ENCODE results near the gene LSM2.
A peak's percentile ranks its signal among the peaks of the same experiment; 100 is the strongest.

The LSM2 gene

DNA sequence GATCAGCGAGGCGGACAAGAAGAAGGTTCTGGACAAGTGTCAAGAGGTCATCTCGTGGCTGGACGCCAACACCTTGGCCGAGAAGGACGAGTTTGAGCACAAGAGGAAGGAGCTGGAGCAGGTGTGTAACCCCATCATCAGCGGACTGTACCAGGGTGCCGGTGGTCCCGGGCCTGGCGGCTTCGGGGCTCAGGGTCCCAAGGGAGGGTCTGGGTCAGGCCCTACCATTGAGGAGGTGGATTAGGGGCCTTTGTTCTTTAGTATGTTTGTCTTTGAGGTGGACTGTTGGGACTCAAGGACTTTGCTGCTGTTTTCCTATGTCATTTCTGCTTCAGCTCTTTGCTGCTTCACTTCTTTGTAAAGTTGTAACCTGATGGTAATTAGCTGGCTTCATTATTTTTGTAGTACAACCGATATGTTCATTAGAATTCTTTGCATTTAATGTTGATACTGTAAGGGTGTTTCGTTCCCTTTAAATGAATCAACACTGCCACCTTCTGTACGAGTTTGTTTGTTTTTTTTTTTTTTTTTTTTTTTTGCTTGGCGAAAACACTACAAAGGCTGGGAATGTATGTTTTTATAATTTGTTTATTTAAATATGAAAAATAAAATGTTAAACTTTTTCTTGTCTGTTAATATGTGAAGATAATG lies 23.0 kb upstream of the LSM2 start:
- Histone ChIP-seq H3K79me2 (ENCODE audit: low read length) (peaks cover 37% of the 10 kb centered on the region), H3K9me3 (replicated peaks; ENCODE audit: insufficient read depth, low read length) (no peaks in the 10 kb centered on the region), H3K9me2 (replicated peaks; ENCODE audit: insufficient read depth, low read length) (no peaks in the 10 kb centered on the region), H3K4me2 (ENCODE audit: low read depth, low read length) (peak overlapping the region; percentile 81), H2AFZ (ENCODE audit: low read length) (no peak overlapping the region), H4K20me1 (ENCODE audit: insufficient read depth, low read length) (no peaks in the 10 kb centered on the region; the same call in 1 of the 2 replicates), H3K27me3 (replicated peaks; ENCODE audit: insufficient read depth, low read length) (no peaks in the 10 kb centered on the region), H3K4me3 (ENCODE audit: low read length) (peak overlapping the region; percentile 61), H3K36me3 (replicated peaks; ENCODE audit: insufficient read depth, low read length) (no peaks in the 10 kb centered on the region), H3K9ac (ENCODE audit: low read length) (peak overlapping the region; percentile 29; the same call in 1 of the 2 replicates), H3K4me1 (ENCODE audit: low read length) (peaks cover 13% of the 10 kb centered on the region; the same call in 1 of the 2 replicates), H3K27ac (ENCODE audit: low read length) (peak overlapping the region; percentile 57; the same call in 1 of the 2 replicates), H3F3A (ENCODE audit: insufficient read depth, low read length) (peaks cover 59% of the 10 kb centered on the region)
- TF ChIP-seq EZH2phosphoT487 (IDR thresholded peaks at IDR 0.05; ENCODE audit: low read length) (no peak), EZH2 (optimal IDR thresholded peaks at IDR 0.05; ENCODE audit: low read depth, low read length) (no peak)
- TF ChIP-seq, protein P1, sequence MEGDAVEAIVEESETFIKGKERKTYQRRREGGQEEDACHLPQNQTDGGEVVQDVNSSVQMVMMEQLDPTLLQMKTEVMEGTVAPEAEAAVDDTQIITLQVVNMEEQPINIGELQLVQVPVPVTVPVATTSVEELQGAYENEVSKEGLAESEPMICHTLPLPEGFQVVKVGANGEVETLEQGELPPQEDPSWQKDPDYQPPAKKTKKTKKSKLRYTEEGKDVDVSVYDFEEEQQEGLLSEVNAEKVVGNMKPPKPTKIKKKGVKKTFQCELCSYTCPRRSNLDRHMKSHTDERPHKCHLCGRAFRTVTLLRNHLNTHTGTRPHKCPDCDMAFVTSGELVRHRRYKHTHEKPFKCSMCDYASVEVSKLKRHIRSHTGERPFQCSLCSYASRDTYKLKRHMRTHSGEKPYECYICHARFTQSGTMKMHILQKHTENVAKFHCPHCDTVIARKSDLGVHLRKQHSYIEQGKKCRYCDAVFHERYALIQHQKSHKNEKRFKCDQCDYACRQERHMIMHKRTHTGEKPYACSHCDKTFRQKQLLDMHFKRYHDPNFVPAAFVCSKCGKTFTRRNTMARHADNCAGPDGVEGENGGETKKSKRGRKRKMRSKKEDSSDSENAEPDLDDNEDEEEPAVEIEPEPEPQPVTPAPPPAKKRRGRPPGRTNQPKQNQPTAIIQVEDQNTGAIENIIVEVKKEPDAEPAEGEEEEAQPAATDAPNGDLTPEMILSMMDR (IDR thresholded peaks at IDR 0.05; ENCODE audit: low read length): peak; percentile 27; the same call in 1 of the 2 replicates
- DNase-seq: peak; percentile 63

DNA sequence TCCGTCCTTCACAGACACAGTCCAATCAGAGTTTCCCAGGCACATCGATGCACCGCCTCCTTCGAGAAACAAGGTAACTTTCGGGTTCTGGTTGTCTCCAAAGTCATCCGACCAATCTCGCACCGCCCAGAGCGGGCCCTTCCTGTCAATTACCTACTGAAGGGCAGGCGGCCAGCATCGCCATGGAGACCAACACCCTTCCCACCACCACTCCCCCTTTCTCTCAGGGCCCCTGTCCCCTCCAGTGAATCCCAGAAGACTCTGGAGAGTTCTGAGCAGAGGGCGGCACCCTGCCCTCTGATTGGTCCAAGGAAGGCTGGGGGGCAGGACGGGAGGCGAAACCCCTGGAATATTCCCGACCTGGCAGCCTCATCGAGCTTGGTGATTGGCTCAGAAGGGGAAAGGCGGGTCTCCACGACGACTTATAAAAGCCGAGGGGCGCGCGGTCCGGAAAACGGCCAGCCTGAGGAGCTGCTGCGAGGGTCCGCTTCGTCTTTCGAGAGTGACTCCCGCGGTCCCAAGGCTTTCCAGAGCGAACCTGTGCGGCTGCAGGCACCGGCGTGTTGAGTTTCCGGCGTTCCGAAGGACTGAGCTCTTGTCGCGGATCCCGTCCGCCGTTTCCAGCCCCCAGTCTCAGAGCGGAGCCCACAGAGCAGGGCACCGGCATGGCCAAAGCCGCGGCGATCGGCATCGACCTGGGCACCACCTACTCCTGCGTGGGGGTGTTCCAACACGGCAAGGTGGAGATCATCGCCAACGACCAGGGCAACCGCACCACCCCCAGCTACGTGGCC lies 20.7 kb upstream of the LSM2 start, which contains the start of gene HSPA1B:
Gene HSPA1B, plus strand, starts transcription at position 453 of the 794 bp plus-strand sequence. Its CDS starts 213 bp downstream, at position 666.
- Histone ChIP-seq H3K4me3 (ENCODE audit: low read length) (peak within 1 kb of the TSS; percentile 80), H3K27me3 (replicated peaks; ENCODE audit: insufficient read depth, low read length) (no peaks in the 10 kb centered on the region), H3K36me3 (replicated peaks; ENCODE audit: insufficient read depth, low read length) (no peaks in the 10 kb centered on the region), H3K4me2 (ENCODE audit: low read depth, low read length) (peak within 1 kb of the TSS; percentile 96), H3K79me2 (ENCODE audit: low read length) (peaks cover 35% of the 10 kb centered on the region), H3K9me3 (replicated peaks; ENCODE audit: insufficient read depth, low read length) (no peaks in the 10 kb centered on the region), H3K4me1 (ENCODE audit: low read length) (peaks cover 15% of the 10 kb centered on the region; the same call in 1 of the 2 replicates), H3K9ac (ENCODE audit: low read length) (peak within 1 kb of the TSS; percentile 65), H3F3A (ENCODE audit: insufficient read depth, low read length) (peaks cover 40% of the 10 kb centered on the region), H3K9me2 (replicated peaks; ENCODE audit: insufficient read depth, low read length) (no peaks in the 10 kb centered on the region), H2AFZ (ENCODE audit: low read length) (peak within 1 kb of the TSS; percentile 62), H3K27ac (ENCODE audit: low read length) (peak within 1 kb of the TSS; percentile 82), H4K20me1 (ENCODE audit: insufficient read depth, low read length) (no peaks in the 10 kb centered on the region; the same call in 1 of the 2 replicates)
- peak; percentile 99 for DNase-seq
- TF ChIP-seq EZH2phosphoT487 (IDR thresholded peaks at IDR 0.05; ENCODE audit: low read length) (no peak), EZH2 (optimal IDR thresholded peaks at IDR 0.05; ENCODE audit: low read depth, low read length) (no peak)
- TF ChIP-seq, protein P1 (IDR thresholded peaks at IDR 0.05; ENCODE audit: low read length): no peak

DNA sequence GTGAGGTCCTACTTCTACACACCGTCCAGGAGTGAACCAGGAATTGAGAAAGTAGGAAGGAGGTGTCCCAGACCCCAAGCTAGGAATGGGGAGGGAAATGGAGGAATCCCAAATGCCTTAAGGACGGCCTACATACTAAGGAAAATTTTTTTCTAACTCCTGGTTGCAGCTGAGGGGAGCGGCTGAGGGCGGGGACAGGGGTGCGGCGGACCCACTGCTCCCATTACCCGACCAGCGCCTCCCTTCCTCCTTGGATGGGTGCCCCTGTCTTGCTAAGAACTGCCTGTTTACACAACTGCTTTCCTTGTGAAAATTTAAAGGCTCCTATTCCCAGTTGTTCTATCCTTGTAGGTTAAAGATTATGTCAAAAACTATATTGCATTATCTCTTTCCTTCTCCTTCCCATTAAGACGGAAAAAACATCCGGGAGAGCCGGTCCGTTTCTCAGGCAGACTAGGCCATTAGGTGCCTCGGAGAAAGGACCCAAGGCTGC lies 20.1 kb upstream of the LSM2 start:
- Histone ChIP-seq H3K79me2 (ENCODE audit: low read length) (peaks cover 35% of the 10 kb centered on the region), H3K4me3 (ENCODE audit: low read length) (peak overlapping the region; percentile 67), H2AFZ (ENCODE audit: low read length) (peak overlapping the region; percentile 62), H3K27ac (ENCODE audit: low read length) (peak overlapping the region; percentile 82), H3K9ac (ENCODE audit: low read length) (peak overlapping the region; percentile 65), H3F3A (ENCODE audit: insufficient read depth, low read length) (peaks cover 40% of the 10 kb centered on the region), H3K27me3 (replicated peaks; ENCODE audit: insufficient read depth, low read length) (no peaks in the 10 kb centered on the region), H3K4me1 (ENCODE audit: low read length) (peaks cover 15% of the 10 kb centered on the region; the same call in 1 of the 2 replicates), H3K4me2 (ENCODE audit: low read depth, low read length) (peak overlapping the region; percentile 96), H3K9me2 (replicated peaks; ENCODE audit: insufficient read depth, low read length) (no peaks in the 10 kb centered on the region), H3K9me3 (replicated peaks; ENCODE audit: insufficient read depth, low read length) (no peaks in the 10 kb centered on the region), H4K20me1 (ENCODE audit: insufficient read depth, low read length) (no peaks in the 10 kb centered on the region; the same call in 1 of the 2 replicates), H3K36me3 (replicated peaks; ENCODE audit: insufficient read depth, low read length) (no peaks in the 10 kb centered on the region)
- TF ChIP-seq, protein P1 (IDR thresholded peaks at IDR 0.05; ENCODE audit: low read length): no peak
- TF ChIP-seq EZH2phosphoT487 (IDR thresholded peaks at IDR 0.05; ENCODE audit: low read length): no peak
- TF ChIP-seq EZH2 (optimal IDR thresholded peaks at IDR 0.05; ENCODE audit: low read depth, low read length): no peak
- no peak for DNase-seq
